Femur (tissue), 1 donor: ENCODE measurements around the gene HCAR1.
"Not testable (repeated sequence)": the region's sequence is repeated elsewhere in the genome, so short reads cannot be mapped to it uniquely, and the experiment has no call there.

Source experiments
- DNase-seq: peaks from one replicate; pipeline ENCODE4 v3.0.0-alpha.2; 2017

HCAR1 gene, protein sequence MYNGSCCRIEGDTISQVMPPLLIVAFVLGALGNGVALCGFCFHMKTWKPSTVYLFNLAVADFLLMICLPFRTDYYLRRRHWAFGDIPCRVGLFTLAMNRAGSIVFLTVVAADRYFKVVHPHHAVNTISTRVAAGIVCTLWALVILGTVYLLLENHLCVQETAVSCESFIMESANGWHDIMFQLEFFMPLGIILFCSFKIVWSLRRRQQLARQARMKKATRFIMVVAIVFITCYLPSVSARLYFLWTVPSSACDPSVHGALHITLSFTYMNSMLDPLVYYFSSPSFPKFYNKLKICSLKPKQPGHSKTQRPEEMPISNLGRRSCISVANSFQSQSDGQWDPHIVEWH

DNA sequence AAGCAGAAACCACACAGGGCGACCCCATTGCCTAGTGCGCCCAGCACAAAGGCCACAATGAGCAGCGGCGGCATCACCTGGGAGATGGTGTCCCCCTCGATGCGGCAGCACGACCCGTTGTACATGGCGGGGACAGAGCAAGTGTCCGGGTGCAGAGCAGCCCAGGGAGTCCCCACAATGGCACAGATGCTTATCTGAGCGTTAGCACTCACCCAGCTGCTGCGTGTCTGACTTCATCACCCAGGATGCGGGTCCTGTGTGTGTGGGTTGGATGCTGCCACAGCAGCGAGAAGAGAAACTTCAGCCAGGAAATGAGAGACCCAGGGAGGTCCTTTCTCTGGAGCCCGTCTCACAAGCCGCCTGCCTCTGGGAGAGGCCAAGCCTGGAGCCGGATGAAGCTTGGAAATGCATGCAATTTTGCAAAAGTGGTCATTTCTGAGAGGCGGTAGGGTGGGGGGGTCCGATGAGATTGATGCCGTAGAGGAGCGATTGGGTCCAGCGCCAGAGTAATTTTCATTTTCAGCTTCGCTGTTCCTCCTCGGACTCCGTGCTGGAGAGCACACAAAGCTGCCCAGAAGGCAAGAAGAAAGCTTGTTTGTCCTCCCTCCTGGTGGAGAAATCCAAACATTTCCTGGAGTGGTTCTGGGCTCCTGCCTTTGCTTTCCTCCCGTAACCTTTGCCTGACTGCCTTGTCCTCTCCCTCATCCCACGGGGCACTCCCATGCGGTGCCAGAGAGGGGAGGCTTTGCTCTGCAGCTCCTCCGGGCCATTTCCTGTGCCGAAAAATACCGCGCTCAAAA, at the start of gene HCAR1:
Gene HCAR1, minus strand, starts transcription at position 630 of the 800 bp plus-strand sequence. Its CDS starts 505 bp downstream, at position 125.
- DNase-seq = peak; percentile 36

DNA sequence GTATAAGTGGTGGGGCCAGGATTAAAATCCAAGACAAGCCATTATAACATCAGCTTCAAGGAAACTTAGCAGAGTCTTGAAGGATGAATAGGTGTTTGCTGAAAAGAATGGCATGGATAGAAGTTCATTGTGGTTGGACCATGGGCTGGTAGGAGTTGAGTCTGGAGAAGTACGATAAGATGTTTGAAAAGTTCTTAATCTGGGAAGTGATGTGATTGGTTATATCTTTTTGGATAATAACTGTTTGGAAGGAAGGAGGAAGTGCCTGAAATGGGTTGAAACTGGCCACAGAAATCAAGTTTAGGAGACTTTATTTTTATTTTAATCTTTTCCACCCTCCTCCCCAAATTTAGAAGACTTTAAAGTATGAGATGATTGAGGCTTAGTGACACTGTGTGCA, 26.9 kb upstream of the HCAR1 start:
- DNase-seq = no peak

DNA sequence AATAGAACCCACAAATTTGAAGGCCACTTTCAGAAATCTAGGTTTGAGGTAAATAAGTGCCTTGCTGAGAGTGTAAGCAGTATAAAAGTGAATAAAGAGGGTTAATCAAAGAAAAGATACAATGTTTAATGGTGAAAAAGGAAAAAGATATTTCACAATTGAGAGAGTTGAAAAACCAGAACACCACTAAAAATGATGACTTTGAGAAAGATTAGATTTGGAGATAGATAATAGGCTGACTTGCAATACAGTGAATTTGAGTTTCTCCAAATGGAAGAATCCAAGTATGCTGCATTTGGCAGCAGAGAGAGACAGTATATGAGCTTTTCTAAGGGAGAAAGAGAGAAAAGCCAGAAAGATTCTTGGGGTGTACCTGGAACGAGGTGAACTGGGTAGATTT, 24.1 kb upstream of the HCAR1 start:
- no peak for DNase-seq

DNA sequence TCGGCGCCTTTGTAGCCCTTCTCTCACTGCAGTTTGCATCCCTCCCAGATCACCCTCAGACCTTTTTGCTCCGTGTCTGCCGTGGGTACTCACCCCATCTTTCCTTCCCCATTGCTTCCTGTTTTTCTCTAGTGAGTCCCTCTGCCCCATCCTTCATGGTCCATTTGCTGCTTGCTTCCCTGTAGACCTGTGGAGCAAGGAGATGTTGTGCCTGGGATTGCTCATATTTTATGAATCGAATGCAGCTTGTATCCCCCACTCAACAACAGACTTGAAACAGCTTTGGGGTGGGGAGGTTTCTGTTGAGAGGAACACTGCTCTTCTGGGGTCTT, 22.6 kb upstream of the HCAR1 start:
- DNase-seq = no peak

DNA sequence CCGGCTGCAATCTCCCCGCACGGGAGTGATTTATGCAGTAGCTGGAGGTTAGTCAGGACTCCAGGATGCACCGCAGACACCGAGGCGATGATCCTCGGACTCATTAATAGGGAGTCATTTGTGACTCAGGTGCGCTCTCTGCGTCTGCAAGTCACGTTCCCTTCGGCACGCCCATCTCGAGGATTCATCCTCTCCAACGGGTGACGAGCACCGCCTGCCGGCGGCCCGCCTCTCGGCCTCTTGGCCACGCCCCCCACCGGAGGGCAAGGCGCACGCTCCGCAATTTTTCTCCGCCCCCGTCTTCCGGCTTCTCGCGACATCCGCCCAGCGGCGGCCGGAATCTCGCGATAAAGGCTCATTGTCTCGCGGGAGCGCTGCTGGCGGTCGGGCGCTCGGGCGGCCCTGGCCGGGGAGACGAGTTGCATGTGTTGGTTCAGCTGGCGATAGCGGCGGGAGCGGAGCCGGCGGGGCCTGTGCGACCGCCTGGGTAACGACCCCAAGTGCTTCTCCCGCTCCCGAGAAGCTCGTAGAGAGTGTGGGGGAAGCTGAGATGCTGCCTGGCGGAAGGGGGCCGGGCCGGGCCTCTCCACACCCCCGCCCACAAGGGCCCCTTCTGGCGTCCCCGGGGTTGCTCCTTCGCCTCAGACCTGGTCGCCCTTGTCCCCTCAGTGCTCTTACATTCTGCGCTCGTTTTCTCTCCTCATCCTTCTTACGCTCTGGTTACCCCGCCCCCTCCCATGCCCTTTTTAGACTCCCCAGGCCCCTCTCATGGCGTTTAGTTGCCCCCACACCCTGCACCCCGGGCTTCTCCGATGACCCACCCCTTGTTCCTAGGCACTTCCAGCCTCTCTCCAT, 22.0 kb upstream of the HCAR1 start, which contains the start of gene DENR:
Gene DENR, plus strand, starts transcription at position 361 of the 855 bp plus-strand sequence. CDS start 878 bp downstream, outside the sequence.
- DNase-seq = peak; percentile 99

DNA sequence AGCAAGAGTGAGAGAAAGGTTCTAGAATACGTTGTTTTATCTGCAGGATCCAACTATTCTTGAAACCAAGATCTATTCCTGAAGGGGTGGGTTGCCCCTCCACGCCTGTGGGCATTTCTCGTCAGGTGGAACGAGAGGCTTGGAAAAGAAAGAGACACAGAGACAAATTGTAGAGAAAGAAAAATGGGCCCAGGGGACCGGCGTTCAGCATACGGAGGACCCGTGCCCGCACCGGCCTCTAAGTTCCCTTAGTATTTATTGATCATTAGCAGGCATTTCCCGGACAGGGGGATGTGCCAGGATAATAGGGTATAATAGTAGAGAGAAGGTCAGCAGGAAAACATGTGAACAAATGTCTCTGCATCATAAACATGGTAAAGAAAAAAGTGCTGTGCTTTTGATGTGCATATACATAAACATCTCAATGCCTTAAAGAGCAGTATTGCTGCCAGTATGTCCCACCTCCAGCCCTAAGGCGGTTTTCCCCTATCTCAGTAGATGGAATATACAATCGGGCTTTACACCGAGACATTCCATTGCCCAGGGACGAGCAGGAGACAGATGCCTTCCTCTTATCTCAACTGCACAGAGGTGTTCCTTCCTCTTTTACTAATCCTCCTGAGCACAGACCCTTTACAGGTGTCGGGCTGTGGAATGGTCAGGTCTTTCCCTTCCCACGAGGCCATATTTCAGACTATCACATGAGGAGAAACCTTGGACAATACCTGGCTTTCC, 20.3 kb upstream of the HCAR1 start:
- DNase-seq = not testable (repeated sequence)

DNA sequence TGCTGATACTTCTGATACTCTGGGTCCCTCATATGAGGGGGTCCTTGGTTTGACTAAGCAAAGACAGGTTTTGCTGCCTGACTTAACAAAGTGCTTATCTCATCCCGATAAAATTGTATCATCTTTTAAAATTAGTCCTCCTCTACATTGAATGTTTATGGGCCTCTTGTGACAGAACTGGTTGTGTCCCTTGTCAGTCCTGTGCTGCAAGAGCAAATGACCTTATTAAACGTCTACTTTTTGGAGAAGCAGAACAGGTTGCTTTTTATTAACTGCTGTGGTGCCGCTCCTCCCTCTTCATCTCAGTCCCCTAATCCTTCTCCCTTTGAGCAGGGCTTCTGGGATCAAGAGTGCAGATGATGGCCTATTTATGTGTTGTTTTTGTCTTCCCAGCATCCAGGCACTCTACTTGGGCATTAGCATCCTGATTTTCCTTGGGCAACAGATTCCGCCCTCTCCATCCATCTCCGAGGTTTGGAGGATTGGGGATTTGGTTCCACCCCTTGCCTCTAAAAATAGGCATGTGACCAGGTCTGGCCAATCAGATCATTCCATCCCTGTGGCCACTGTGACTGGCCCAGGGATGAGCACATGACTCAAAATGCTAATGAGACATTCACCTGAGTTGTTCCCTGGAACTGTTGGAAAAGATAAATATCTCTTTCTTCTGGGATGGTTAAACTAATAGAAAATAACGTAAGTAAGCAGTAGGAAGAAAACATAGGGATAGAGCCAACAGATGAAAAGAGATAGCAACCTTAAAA, 19.1 kb upstream of the HCAR1 start:
- DNase-seq = no peak

DNA sequence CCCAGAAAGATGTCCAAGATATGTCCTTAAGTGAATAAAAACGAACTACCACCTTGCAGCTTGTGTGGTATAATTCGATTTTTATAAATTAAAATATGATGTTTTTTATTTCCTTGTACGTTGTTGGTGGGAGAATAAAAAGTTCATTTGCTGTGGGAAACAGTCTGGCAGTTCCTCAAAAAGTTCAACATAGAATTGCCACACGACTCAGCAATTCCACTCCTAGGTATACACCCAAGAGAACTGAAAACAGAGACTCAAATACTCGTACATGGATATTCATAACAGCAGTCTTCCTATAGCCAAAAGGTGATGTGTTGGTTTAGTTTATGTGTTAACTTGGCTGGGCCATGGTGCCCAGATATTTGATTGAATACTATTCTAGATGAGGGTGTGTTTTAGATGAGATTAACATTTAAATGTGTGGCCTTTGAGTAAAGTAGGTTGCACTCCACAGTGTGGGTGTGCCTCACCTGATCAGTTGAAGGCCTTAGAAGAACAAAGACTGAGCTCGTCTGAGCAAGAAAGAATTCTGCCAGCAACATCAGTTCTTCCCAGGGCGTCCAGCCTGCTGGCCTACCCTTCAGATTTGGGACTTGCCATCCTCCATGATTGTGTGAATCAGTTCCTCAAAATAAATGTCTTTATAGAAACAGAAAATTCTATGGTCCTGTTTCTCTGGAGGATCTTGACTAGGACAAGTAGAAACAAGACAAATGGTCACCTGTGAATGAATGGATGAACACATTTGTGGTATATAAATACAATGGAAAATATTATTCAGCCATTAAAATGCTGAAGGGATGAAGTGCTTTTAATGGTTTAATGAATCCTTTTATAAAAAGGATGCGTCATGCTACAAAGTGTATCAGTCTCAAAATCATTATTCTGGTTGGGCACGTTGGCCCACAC, 16.8 kb upstream of the HCAR1 start:
- no peak for DNase-seq

DNA sequence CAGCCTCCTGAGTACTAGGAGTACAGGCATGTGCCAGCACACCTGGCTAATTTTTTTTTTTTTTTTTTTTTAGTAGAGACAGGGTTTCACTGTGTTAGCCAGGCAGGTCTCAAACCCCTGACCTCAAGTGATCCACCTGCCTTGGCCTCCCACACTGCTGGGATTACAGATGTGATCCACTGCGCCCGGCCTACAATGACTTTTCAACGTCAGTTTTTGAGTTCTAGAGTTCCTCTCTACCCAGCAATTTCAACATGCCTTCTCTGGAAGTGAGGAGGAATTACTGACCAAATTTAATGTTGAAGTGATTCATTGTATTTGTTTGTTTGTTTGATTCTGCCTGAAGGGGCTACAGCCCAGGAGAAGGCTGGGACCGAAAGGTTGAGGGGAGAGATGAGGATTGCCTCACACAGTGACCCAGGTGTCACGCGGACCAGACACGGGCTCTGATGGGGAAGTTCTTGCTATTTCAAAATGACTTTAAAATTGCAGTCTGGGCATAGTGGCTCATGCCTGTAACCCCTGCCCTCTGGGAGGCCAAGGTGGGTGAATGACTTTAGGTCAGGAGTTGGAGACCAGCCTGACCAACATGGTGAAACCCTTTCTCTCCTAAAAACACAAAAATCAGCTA, 13.4 kb upstream of the HCAR1 start:
- DNase-seq = no peak

DNA sequence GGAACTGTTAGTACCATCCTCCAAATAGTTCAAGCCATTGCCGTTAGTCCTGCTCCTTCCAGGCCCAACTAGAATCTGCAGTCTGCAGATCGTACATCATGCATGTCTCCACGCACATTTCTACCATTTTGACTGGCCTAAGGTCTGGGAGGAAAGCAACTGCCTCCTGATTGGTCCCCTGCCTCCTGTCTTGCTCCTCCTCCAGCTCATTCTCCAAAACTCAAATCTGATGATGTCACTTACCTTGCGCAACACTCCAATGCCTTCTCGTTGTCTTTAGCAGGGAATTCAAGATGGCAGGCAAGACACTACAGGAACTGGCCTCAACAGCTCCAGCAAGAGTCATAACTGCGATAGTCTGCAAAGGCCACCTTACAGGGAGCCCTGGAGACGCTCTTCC, 9.7 kb upstream of the HCAR1 start:
- DNase-seq = no peak

DNA sequence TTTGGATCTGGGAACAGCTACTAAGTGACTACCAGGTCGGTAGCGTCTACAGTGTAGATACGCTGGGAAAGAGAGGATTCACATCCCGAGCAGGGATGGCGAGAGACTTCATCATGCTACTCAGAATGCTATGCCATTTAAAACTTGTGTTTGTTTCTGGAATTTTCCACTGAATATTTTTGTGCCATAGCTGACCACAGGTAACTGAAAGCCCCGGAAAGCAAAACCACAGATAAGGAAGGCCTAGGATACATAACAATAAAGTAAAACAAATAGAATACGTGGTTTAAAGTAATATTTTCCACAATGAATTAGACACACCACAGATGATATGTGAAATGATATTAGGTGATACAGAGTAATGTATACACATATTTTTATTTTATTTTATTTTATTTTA, 7.9 kb upstream of the HCAR1 start:
- DNase-seq = no peak

DNA sequence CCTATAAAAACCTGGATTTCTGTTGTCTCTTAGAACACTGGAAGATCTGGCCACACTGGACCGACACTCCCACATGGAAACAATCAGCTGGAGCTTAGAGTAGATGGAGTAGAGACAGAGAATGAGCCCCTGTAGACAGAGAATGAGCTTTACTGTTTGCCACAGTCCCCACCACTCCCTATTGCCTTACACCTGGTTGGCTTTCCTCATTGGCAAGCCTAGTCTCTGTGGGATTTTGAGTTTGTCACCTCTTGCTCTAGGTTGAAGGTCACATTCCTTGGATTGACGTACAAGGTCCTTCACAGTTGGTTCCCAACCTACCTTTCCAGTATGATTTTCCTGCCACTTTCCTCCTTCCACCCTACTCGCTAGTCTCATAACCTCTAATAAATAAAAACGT, 2.0 kb upstream of the HCAR1 start:
- no peak for DNase-seq

DNA sequence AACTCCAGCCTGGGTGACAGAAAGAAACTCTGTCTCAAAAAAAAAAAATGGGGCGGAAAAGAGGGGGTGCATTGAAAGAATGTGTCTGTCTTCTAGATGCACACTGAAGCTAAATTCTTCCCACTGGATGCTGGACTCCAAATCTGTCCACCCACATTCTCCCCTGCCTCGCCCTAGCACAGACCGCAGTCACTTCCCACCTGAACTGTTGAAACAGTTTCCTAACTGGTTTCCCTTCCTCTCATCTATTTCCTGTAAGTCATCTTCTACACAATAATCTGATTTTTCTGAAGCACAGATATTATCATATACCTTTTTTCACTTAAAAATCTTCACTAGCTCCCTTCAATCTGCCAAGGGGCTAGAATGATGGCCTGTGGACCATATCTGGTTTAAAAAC, 1.5 kb upstream of the HCAR1 start:
- DNase-seq = no peak

DNA sequence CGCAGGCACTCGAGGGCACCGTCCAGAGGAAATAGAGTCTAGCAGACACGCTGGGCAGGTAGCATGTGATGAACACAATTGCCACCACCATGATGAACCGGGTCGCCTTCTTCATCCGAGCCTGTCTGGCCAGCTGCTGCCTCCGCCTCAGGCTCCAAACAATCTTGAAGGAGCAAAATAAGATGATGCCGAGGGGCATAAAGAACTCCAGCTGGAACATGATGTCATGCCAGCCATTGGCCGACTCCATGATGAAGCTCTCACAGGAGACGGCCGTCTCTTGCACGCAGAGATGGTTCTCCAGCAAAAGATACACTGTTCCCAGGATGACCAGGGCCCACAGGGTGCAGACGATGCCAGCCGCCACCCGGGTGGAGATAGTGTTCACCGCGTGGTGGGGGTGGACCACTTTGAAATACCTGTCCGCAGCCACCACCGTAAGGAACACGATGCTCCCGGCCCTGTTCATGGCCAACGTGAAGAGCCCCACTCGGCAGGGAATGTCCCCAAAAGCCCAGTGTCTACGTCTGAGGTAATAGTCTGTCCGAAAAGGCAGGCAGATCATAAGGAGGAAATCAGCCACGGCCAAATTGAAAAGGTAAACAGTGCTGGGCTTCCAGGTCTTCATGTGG, 945 bp downstream of the HCAR1 start:
- no peak for DNase-seq

DNA sequence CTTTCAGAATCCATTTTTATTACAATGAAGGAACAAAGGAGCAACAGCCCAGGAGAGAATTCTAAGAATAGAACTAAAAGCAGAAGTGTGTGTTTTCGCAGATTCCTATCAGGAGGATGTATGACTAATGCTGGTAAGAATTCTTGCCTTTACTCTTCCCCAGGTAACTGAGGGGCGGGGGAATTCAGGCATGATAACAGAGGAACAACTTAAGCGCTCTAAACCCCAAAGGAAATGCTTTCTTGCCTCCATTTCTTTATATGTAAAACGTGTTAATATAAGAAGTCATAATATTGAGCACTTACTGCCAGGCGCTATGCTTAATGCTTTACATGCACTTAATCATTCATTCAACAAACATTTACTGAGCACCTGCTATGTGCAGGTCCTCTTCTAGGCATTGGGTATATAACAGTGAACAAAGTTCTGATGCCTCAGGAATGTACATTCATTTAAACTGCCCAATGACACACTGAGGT, 4.5 kb downstream of the HCAR1 start:
- no peak for DNase-seq

DNA sequence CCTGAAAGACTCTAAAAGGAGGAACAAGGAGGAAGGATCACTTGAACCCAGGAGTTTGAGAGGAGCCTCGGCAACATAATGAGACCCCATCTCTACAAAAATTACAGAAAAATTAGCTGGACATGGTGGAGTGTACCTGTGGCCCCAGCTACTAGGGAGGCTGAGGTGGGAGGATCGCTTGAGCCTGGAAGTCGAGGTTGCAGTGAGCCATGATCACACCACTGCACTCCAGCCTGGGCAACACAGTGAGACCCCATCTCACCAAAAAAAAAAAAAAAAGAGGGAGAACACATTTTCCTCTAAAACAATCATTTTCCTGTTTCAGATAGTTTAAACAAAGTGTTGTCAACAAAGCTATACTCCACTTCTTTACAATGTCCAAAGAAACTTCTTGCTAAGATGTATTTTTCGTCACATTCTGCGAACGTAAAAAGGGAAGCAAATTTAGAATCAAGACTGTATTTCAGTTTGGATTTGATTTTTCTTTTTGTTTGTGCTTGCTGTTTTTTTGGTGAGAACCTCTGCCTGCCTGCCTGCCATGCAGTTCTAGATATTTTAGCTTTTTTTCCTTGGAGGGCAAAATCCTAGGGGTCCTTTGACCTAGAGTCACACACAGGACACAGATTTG, 5.1 kb downstream of the HCAR1 start:
- DNase-seq = no peak

DNA sequence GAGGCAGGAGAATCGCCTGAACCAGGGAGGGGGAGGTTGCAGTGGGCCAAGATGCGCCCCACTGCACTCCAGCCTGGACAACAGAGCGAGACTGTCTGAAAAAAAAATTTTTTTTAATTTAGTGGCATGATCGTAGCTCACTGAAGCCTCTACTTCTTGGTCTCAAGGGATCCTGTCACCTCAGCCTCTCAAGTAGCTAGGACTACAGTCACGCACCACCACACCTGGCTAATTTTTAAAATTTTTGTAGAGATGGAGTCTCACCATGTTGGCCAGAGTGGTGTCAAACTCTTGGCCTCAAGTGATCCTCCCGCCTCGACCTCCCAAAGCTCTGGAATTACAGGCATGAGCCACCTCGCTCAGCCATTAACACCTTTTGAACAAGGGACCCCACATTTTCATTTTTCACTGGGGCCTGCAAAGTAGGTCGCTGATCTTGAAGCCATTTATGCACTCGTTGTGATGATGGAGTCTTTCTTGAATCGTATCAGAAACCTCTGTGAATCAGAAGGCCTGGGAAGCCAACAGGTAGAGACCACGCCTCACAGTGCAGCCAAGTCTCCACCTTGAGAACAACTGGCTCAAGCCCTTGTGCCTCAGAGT, 5.9 kb downstream of the HCAR1 start:
- DNase-seq = no peak

DNA sequence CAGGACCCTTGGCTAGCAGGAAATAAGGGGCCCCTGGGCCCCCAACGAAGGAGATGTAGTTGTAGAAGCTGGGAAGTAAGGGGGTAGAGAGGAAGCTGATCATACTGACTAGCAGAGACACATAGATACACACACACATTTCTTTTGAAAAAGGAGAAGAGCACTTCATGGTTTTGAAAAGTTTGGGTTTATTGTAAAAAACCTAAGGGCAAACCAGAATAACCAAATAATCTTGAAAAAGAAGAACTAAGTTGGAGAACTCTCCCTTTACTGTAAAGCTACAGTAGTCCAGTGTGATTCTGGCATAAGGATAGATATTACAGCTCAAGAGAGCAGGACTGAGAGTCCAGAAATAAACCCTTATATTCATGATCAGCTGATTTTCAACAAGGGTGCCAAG, 8.3 kb downstream of the HCAR1 start:
- DNase-seq = no peak
